ENCODE measurements around the gene SRSF10. TPM values are rescaled to one million over a fixed set of nuclear protein-coding genes. Genes with fewer than 3 reads are reported as not detected.
A peak's percentile ranks its signal among the peaks of the same experiment; 100 is the strongest.

Gene SRSF10
- total and polyA plus RNA-seq, 2 experiments from 2014 or later: 99.4 to 121 TPM

GRCh38 chr1:23914921-23915320, 65.2 kb downstream of the SRSF10 start:
- 98% methylated on average over 4 of the region's 4 CpGs for WGBS, 2 experiments (ENCODE audit: low coverage in 1 of 2, low lambda C conversion rate in 2 of 2, missing lambda C conversion rate in 2 of 2)
- H3K27me3 ChIP-seq (replicated peaks; ENCODE audit: insufficient read depth): no peaks in the 10 kb centered on the region
- H3K79me2 ChIP-seq (ENCODE audit: insufficient read depth): no peaks in the 10 kb centered on the region
- in situ Hi-C loops (cut with MboI): no loop called here
- H3K36me3 ChIP-seq (ENCODE audit: low read depth): no peaks in the 10 kb centered on the region
- H3F3A ChIP-seq (ENCODE audit: insufficient read depth): no peaks in the 10 kb centered on the region
- no peaks in the 10 kb centered on the region for H3K9me2 ChIP-seq (ENCODE audit: insufficient read depth)
- no peak overlapping the region for H3K9ac ChIP-seq
- peaks cover 3% of the 10 kb centered on the region for H3K4me1 ChIP-seq (ENCODE audit: insufficient read depth)
- no peaks in the 10 kb centered on the region for H4K20me1 ChIP-seq (ENCODE audit: insufficient read depth)
- no peak overlapping the region for H3K4me3 ChIP-seq
- no peak for TF ChIP-seq EZH2 (IDR thresholded peaks at IDR 0.05; ENCODE audit: insufficient read depth, poor library complexity, severe bottlenecking)
- H3K4me2 ChIP-seq (ENCODE audit: unreplicated experiment): no peak overlapping the region
- H2AFZ ChIP-seq: no peak overlapping the region
- no peak for DNase-seq
- H3K9me3 ChIP-seq (ENCODE audit: low read depth): no peaks in the 10 kb centered on the region
- no peak overlapping the region for H3K27ac ChIP-seq

MicroRNAs within 50 kb of the gene (microRNA counts, 767-probe panel; counts per million panel counts)
- microRNA hsa-miR-378f: 447 counts per million, percentile 86 among the panel's probes with 10 or more counts

Small RNA genes within 50 kb of the gene (microRNA-seq; reads per million reads assigned to microRNA genes)
- gene MIR378F (ENCODE audit: borderline number of aligned reads): not detected

Small RNA genes within 50 kb of the gene (small RNA-seq; reads per million reads assigned to genes)
- gene MIR378F (ENCODE audit: low read depth, low replicate concordance): not detected

Other genes starting within 250 kb of the SRSF10 start
- gene ELOA, start 236.9 kb downstream of the SRSF10 start, total RNA-seq (2014; rRNA removed; shearing (Covaris generic)): 44.3 and 49.6 TPM in 2 replicates
- gene ELOA, start 236.9 kb downstream of the SRSF10 start, polyA plus RNA-seq (2016; fragmentation: Nextera tagmentation; extraction: Ambion mirVana): 46.4 and 50.1 TPM in 2 replicates
- gene PITHD1, start 201.9 kb downstream of the SRSF10 start, total RNA-seq (2014; rRNA removed; shearing (Covaris generic)): 51.0 and 63.0 TPM in 2 replicates
- gene PITHD1, start 201.9 kb downstream of the SRSF10 start, polyA plus RNA-seq (2016; fragmentation: Nextera tagmentation; extraction: Ambion mirVana): 38.4 and 39.4 TPM in 2 replicates
- 48.1 and 58.4 TPM in 2 replicates for gene LYPLA2, start 189.2 kb downstream of the SRSF10 start, total RNA-seq (2014; rRNA removed; shearing (Covaris generic))
- gene LYPLA2, start 189.2 kb downstream of the SRSF10 start, polyA plus RNA-seq (2016; fragmentation: Nextera tagmentation; extraction: Ambion mirVana): 46.3 and 48.2 TPM in 2 replicates
- gene GALE, start 179.6 kb downstream of the SRSF10 start, total RNA-seq (2014; rRNA removed; shearing (Covaris generic)): 16.2 and 20.9 TPM in 2 replicates
- gene GALE, start 179.6 kb downstream of the SRSF10 start, polyA plus RNA-seq (2016; fragmentation: Nextera tagmentation; extraction: Ambion mirVana): 20.5 and 23.5 TPM in 2 replicates
- 48.1 and 50.8 TPM in 2 replicates for gene HMGCL, start 154.9 kb downstream of the SRSF10 start, total RNA-seq (2014; rRNA removed; shearing (Covaris generic))
- 46.9 and 49.3 TPM in 2 replicates for gene HMGCL, start 154.9 kb downstream of the SRSF10 start, polyA plus RNA-seq (2016; fragmentation: Nextera tagmentation; extraction: Ambion mirVana)
- gene FUCA1, start 112.0 kb downstream of the SRSF10 start, total RNA-seq (2014; rRNA removed; shearing (Covaris generic)): 11.5 and 15.4 TPM in 2 replicates
- gene FUCA1, start 112.0 kb downstream of the SRSF10 start, polyA plus RNA-seq (2016; fragmentation: Nextera tagmentation; extraction: Ambion mirVana): 13.3 and 15.2 TPM in 2 replicates
- not detected in 2 replicates for gene CNR2, start 67.0 kb downstream of the SRSF10 start, total RNA-seq (2014; rRNA removed; shearing (Covaris generic))
- gene CNR2, start 67.0 kb downstream of the SRSF10 start, polyA plus RNA-seq (2016; fragmentation: Nextera tagmentation; extraction: Ambion mirVana): not detected in 2 replicates
- gene PNRC2, start 20.5 kb downstream of the SRSF10 start, total RNA-seq (2014; rRNA removed; shearing (Covaris generic)): 77.3 and 77.9 TPM in 2 replicates
- gene PNRC2, start 20.5 kb downstream of the SRSF10 start, polyA plus RNA-seq (2016; fragmentation: Nextera tagmentation; extraction: Ambion mirVana): 67.4 and 71.2 TPM in 2 replicates
- 1.0 and 1.4 TPM in 2 replicates for gene MYOM3, start 131.8 kb upstream of the SRSF10 start, total RNA-seq (2014; rRNA removed; shearing (Covaris generic))
- 0.76 and 1.2 TPM in 2 replicates for gene MYOM3, start 131.8 kb upstream of the SRSF10 start, polyA plus RNA-seq (2016; fragmentation: Nextera tagmentation; extraction: Ambion mirVana)
- not detected in 2 replicates for gene IL22RA1, start 162.8 kb upstream of the SRSF10 start, total RNA-seq (2014; rRNA removed; shearing (Covaris generic))
- gene IL22RA1, start 162.8 kb upstream of the SRSF10 start, polyA plus RNA-seq (2016; fragmentation: Nextera tagmentation; extraction: Ambion mirVana): 0.21 TPM in 1 of 2 replicates, not detected in the other
- gene IFNLR1, start 207.0 kb upstream of the SRSF10 start, total RNA-seq (2014; rRNA removed; shearing (Covaris generic)): not detected in 2 replicates
- not detected in 2 replicates for gene IFNLR1, start 207.0 kb upstream of the SRSF10 start, polyA plus RNA-seq (2016; fragmentation: Nextera tagmentation; extraction: Ambion mirVana)

Data from GM23248 (cell line).